ENCODE data around the gene LDAF1. TPM values are rescaled to one million over a fixed set of nuclear protein-coding genes. Genes with fewer than 3 reads are reported as not detected.

The LDAF1 gene
- total and polyA plus RNA-seq, 2 of the 8 experiments (the other 6 are each of a cell fraction or from before 2014, with no cell fraction given) = 32.4 to 34.2 TPM

GRCh38 chr16:21217121-21217520, 58.6 kb downstream of the LDAF1 start:
- Histone ChIP-seq H3K36me3 (ENCODE audit: control insufficient read depth in 2 of 4, insufficient read depth in 4 of 4, low read length in 3 of 4) (no peaks in the 10 kb centered on the region), H2AFZ (ENCODE audit: low read length) (no peak overlapping the region), H2BK12ac (ENCODE audit: low read depth, low read length) (no peak overlapping the region), H3K4me2 (ENCODE audit: insufficient read depth in 1 of 2, low read depth in 2 of 2, low read length in 2 of 2) (no peak overlapping the region), H3K4me1 (replicated peaks in 1 of 4; ENCODE audit: control insufficient read depth in 3 of 4, insufficient read depth in 4 of 4, low read length in 3 of 4) (peaks cover 0 to 7% (median 5%) of the 10 kb centered on the region in 4 experiments; a peak in 4 of 7 replicates), H3K23me2 (ENCODE audit: low read depth, low read length) (no peaks in the 10 kb centered on the region), H3K9me3 (ENCODE audit: insufficient read depth in 2 of 2, low read depth in 1 of 2, low read length in 1 of 2) (no peaks in the 10 kb centered on the region), H2BK5ac (ENCODE audit: low read depth, low read length) (no peak overlapping the region), H3K27me3 (replicated peaks in 1 of 4; ENCODE audit: control insufficient read depth in 3 of 4, extremely low read depth in 1 of 4, insufficient read depth in 3 of 4, low read length in 3 of 4) (no peaks in the 10 kb centered on the region), H3K79me2 (ENCODE audit: control insufficient read depth in 1 of 2, insufficient read depth in 2 of 2, low read length in 2 of 2) (no peaks in the 10 kb centered on the region), H3K9ac (replicated peaks in 1 of 4; ENCODE audit: extremely low read depth in 1 of 4, low read depth in 3 of 4, low read length in 3 of 4) (no peak overlapping the region), H3K14ac (ENCODE audit: insufficient read length) (no peak overlapping the region), H4K5ac (ENCODE audit: insufficient read length, low read depth, low read length) (no peak overlapping the region), H2BK120ac (replicated peaks; ENCODE audit: low read depth, low read length) (no peak overlapping the region), H4K8ac (ENCODE audit: extremely low read depth, insufficient read depth, low read length) (no peak overlapping the region), H2BK15ac (ENCODE audit: low read length) (no peak overlapping the region), H3K23ac (ENCODE audit: insufficient read length) (no peak overlapping the region), H2AK5ac (ENCODE audit: low read depth, low read length) (no peak overlapping the region), H2BK20ac (ENCODE audit: low read length) (no peak overlapping the region), H4K20me1 (replicated peaks in 1 of 2; ENCODE audit: control insufficient read depth in 1 of 2, insufficient read depth in 2 of 2, low read length in 2 of 2) (no peaks in the 10 kb centered on the region), H3K27ac (ENCODE audit: low read depth, low read length) (no peak overlapping the region), H3K18ac (ENCODE audit: extremely low read depth, low read length) (no peak overlapping the region), H3K4ac (replicated peaks; ENCODE audit: insufficient read length, low read depth, low read length) (no peak overlapping the region), H3K56ac (replicated peaks; ENCODE audit: insufficient read length, low read depth, low read length) (no peak overlapping the region), H3K79me1 (ENCODE audit: low read depth, low read length) (no peaks in the 10 kb centered on the region), H3K4me3 (ENCODE audit: extremely low read depth in 1 of 4, insufficient read depth in 2 of 4, low read depth in 3 of 4, low read length in 4 of 4) (no peak overlapping the region), H4K91ac (replicated peaks; ENCODE audit: insufficient read length, low read length) (no peak overlapping the region)
- 85% methylated on average over 2 of the region's 2 CpGs; no CpG with 5 or more reads in 1 of the 2 experiments for WGBS, 2 experiments (ENCODE audit: extremely low coverage in 1 of 2, insufficient coverage in 1 of 2, insufficient read length in 1 of 2, insufficient replicate concordance in 2 of 2, low coverage in 1 of 2, low lambda C conversion rate in 2 of 2, missing lambda C conversion rate in 1 of 2)
- no peak for DNase-seq (ENCODE audit: low read depth in 1 of 2, low spot score in 2 of 2)
- TF ChIP-seq HDAC2 (IDR thresholded peaks at IDR 0.05; ENCODE audit: borderline replicate concordance in 1 of 2, low read depth in 2 of 2, low read length in 2 of 2) (no peak), CBX8 (IDR thresholded peaks at IDR 0.05; ENCODE audit: borderline replicate concordance, low read depth, low read length) (no peak), SUZ12 (IDR thresholded peaks at IDR 0.05; ENCODE audit: low read length) (no peak), EP300 (IDR thresholded peaks at IDR 0.05; ENCODE audit: borderline replicate concordance in 1 of 2, low read depth in 2 of 2, low read length in 2 of 2) (no peak), PHF8 (conservative IDR thresholded peaks at IDR 0.05; ENCODE audit: low read depth, low read length) (no peak), EGR1 (IDR thresholded peaks at IDR 0.05; ENCODE audit: borderline replicate concordance, low read depth, low read length) (no peak), TBP (IDR thresholded peaks at IDR 0.05; ENCODE audit: low read depth, low read length) (no peak), RFX5 (IDR thresholded peaks at IDR 0.05; ENCODE audit: borderline replicate concordance, low read depth, low read length) (no peak), CEBPB (IDR thresholded peaks at IDR 0.05; ENCODE audit: low read depth, low read length) (no peak)
- TF ChIP-seq, protein P1, sequence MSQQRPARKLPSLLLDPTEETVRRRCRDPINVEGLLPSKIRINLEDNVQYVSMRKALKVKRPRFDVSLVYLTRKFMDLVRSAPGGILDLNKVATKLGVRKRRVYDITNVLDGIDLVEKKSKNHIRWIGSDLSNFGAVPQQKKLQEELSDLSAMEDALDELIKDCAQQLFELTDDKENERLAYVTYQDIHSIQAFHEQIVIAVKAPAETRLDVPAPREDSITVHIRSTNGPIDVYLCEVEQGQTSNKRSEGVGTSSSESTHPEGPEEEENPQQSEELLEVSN (IDR thresholded peaks at IDR 0.05) = no peak
- CTCF ChIA-PET (ENCODE audit: partially characterized antibody) = interaction anchor here (0.9 kb wide), 1 partner anchor 29 kb away, joined by 4 read pairs; no protein-coding TSS in a partner anchor
- no peak for FAIRE-seq
- POLR2A ChIA-PET (ENCODE audit: partially characterized antibody) = interaction anchor here (1.0 kb wide), 1 partner anchor 29 kb away, joined by 3 read pairs; no protein-coding TSS in a partner anchor

All from H1 (cell line).